ENCODE results near the gene TBL3.

DNA sequence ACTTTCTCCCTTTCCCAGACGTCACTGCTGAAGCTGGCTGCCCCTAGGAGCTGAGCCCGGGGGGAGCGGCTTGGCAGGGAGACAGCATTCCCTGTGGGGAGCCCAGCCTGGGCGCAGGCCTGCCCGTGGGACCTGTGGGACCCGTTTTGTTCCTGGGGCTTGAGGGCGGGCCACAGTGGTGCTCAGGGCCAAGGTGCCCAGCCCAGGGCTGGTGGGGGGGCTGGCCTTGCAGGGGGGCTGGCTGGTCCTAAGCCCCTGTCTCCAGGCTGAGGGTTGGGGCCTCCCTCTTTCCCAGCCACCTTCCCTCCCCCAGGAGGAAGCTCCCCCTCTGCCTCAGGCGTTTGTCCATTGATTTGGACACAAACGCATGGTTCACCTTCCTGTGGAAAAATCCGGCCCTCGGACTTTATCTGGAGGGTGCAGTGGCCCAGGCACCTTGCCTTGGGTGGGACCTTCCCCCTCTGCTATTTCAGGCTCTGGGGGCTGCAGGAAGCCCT is 59.3 kb downstream of the TBL3 start:
- TF ChIP-seq, protein P1, sequence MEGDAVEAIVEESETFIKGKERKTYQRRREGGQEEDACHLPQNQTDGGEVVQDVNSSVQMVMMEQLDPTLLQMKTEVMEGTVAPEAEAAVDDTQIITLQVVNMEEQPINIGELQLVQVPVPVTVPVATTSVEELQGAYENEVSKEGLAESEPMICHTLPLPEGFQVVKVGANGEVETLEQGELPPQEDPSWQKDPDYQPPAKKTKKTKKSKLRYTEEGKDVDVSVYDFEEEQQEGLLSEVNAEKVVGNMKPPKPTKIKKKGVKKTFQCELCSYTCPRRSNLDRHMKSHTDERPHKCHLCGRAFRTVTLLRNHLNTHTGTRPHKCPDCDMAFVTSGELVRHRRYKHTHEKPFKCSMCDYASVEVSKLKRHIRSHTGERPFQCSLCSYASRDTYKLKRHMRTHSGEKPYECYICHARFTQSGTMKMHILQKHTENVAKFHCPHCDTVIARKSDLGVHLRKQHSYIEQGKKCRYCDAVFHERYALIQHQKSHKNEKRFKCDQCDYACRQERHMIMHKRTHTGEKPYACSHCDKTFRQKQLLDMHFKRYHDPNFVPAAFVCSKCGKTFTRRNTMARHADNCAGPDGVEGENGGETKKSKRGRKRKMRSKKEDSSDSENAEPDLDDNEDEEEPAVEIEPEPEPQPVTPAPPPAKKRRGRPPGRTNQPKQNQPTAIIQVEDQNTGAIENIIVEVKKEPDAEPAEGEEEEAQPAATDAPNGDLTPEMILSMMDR (IDR thresholded peaks at IDR 0.05) = no peak
- TF ChIP-seq POLR2AphosphoS5 (IDR thresholded peaks at IDR 0.05) = no peak
- no peak for TF ChIP-seq EP300 (IDR thresholded peaks at IDR 0.05)

Measured in suprapubic skin (tissue), 4 donors.